Thoracic aorta endothelial cell (primary cell): ENCODE measurements around the gene ATIC. TPM values are rescaled to one million over a fixed set of nuclear protein-coding genes. Genes with fewer than 3 reads are reported as not detected.

Source experiments
- total RNA-seq: library from RNA; depleted of rRNA; stranded (reverse); fragments of >200 nt; gene quantifications from 2 replicates; pipeline ENCODE4 v1.2.3, GENCODE V29; 2012

The ATIC gene
- total RNA-seq, result 28.2 TPM in 2 replicates

GRCh38 chr2:215311625-215312396 is at the start of gene ATIC:
ATIC (plus strand) TSS chr2:215312059; CDS start chr2:215312143, 84 bp downstream.

Other genes with a start within 250 kb of the ATIC start
- gene ABCA12, start 173.4 kb upstream of the ATIC start, total RNA-seq, result under 0.01 TPM in 2 replicates
- gene FN1, start 124.0 kb downstream of the ATIC start, total RNA-seq, result 1,060 and 2,196 TPM in 2 replicates